Liver (tissue), 9 donors: Measurements from ENCODE around the gene NBAS. TPM values are rescaled to one million over a fixed set of nuclear protein-coding genes. Genes with fewer than 3 reads are reported as not detected.

Experiments
- DNase-seq: peaks from one replicate; pipeline ENCODE4 v3.0.0-alpha.2; 2017; ENCODE audit warnings: low spot score
- H3K27ac ChIP-seq, 2 donors: one replicate each; pipeline ENCODE4 v1.7.0; 2013; ENCODE audit warnings: inconsistent platforms in 2 of 2, low read length in 2 of 2, control low read depth in 1 of 2, low read depth in 1 of 2, mild to moderate bottlenecking in 1 of 2
- H3K27me3 ChIP-seq, 4 donors: one replicate each; pipeline versions ENCODE4 v1.6.1 to v1.7.0; 2013; ENCODE audit warnings: low read length in 3 of 4, inconsistent platforms in 1 of 4, mild to moderate bottlenecking in 1 of 4, moderate library complexity in 1 of 4; ENCODE audit not compliant: control insufficient read depth in 4 of 4, insufficient read depth in 4 of 4
- H3K36me3 ChIP-seq, 4 donors: one replicate each; pipeline versions ENCODE4 v1.6.1 to v1.7.0; 2013; ENCODE audit warnings: low read length in 3 of 4, mild to moderate bottlenecking in 3 of 4, low read depth in 1 of 4, moderate library complexity in 1 of 4; ENCODE audit not compliant: control insufficient read depth in 4 of 4, insufficient read depth in 3 of 4
- H3K4me1 ChIP-seq, 4 donors: one replicate each; pipeline versions ENCODE4 v1.6.1 to v1.7.0; 2013; ENCODE audit warnings: low read length in 3 of 4, mild to moderate bottlenecking in 3 of 4, moderate library complexity in 1 of 4; ENCODE audit not compliant: control insufficient read depth in 4 of 4, insufficient read depth in 4 of 4
- H3K4me3 ChIP-seq, 3 donors: one replicate each; pipeline versions ENCODE4 v1.6.1 to v1.7.0; 2013; ENCODE audit warnings: low read length in 3 of 3, control low read depth in 1 of 3, low read depth in 1 of 3, mild to moderate bottlenecking in 1 of 3
- H3K9ac ChIP-seq, 2 donors: one replicate each; pipeline ENCODE4 v1.7.0; 2013; ENCODE audit warnings: low read length in 2 of 2, mild to moderate bottlenecking in 2 of 2, moderate library complexity in 2 of 2, control low read depth in 1 of 2, low read depth in 1 of 2
- H3K9me3 ChIP-seq, 4 donors: one replicate each; pipeline versions ENCODE4 v1.6.1 to v1.7.0; 2013; ENCODE audit warnings: low read length in 3 of 4; ENCODE audit not compliant: control insufficient read depth in 4 of 4
- ATF3 ChIP-seq: IDR thresholded peaks from 2 replicates; pipeline ENCODE4 v1.6.1; 2016; ENCODE audit warnings: antibody characterized with exemption
- CTCF ChIP-seq: fragments of 150-350 bp; IDR thresholded peaks from 2 replicates; pipeline ENCODE4 v1.5.1; 2017; ENCODE audit warnings: improper control_type of control experiment, low read depth, low read length; ENCODE audit not compliant: missing input control
- EGR1 ChIP-seq, 2 donors: IDR thresholded peaks; 2 replicates each; pipeline ENCODE4 v1.6.1; 2016 to 2018; ENCODE audit warnings: antibody characterized with exemption in 2 of 2, low read depth in 2 of 2
- FOXA1 ChIP-seq: IDR thresholded peaks from 2 replicates; pipeline ENCODE4 v1.6.1; 2016; ENCODE audit warnings: antibody characterized with exemption
- FOXA2 ChIP-seq: IDR thresholded peaks from 2 replicates; pipeline ENCODE4 v1.6.1; 2016; ENCODE audit warnings: antibody characterized with exemption
- GABPA ChIP-seq, 2 donors: IDR thresholded peaks in 1 of 2; conservative IDR thresholded peaks in 1 of 2; 2 replicates each; pipeline ENCODE4 v1.6.1; 2016; ENCODE audit warnings: antibody characterized with exemption in 2 of 2, mild to moderate bottlenecking in 1 of 2, moderate library complexity in 1 of 2
- HNF4A ChIP-seq, 2 donors: conservative IDR thresholded peaks; 2 replicates each; pipeline ENCODE4 v1.6.1; 2016; ENCODE audit warnings: antibody characterized with exemption in 2 of 2, mild to moderate bottlenecking in 2 of 2
- HNF4G ChIP-seq: IDR thresholded peaks from 2 replicates; pipeline ENCODE4 v1.6.1; 2016; ENCODE audit warnings: antibody characterized with exemption
- JUND ChIP-seq, 2 donors: IDR thresholded peaks; 2 replicates each; pipeline ENCODE4 v1.6.1; 2016; ENCODE audit warnings: antibody characterized with exemption in 2 of 2
- NR2F2 ChIP-seq: IDR thresholded peaks from 2 replicates; pipeline ENCODE4 v1.6.1; 2016; ENCODE audit warnings: antibody characterized with exemption
- RAD21 ChIP-seq, 2 donors: IDR thresholded peaks; 2 replicates each; pipeline ENCODE4 v1.6.1; 2016; ENCODE audit warnings: antibody characterized with exemption in 2 of 2, mild to moderate bottlenecking in 2 of 2
- REST ChIP-seq: IDR thresholded peaks from 2 replicates; pipeline ENCODE4 v1.6.1; 2016; ENCODE audit warnings: antibody characterized with exemption, mild to moderate bottlenecking
- RXRA ChIP-seq, 2 donors: IDR thresholded peaks; 2 replicates each; pipeline ENCODE4 v1.6.1; 2017 to 2018; ENCODE audit warnings: antibody characterized with exemption in 2 of 2, mild to moderate bottlenecking in 1 of 2
- SP1 ChIP-seq: IDR thresholded peaks from 2 replicates; pipeline ENCODE4 v1.6.1; 2018; ENCODE audit warnings: antibody characterized with exemption, mild to moderate bottlenecking
- TAF1 ChIP-seq: conservative IDR thresholded peaks from 2 replicates; pipeline ENCODE4 v1.6.1; 2016; ENCODE audit warnings: antibody characterized with exemption, mild to moderate bottlenecking
- YY1 ChIP-seq: IDR thresholded peaks from 2 replicates; pipeline ENCODE4 v1.6.1; 2016; ENCODE audit warnings: antibody characterized with exemption, mild to moderate bottlenecking
- ZBTB33 ChIP-seq: IDR thresholded peaks from 2 replicates; pipeline ENCODE4 v1.6.1; 2016; ENCODE audit warnings: antibody characterized with exemption
- polyA plus RNA-seq, 2 donors: library from polyadenylated mRNA; stranded (reverse) in 1 of 2; unstranded in 1 of 2; fragments of 200-250 nt in 1 of 2; fragments of >200 nt in 1 of 2; fragmentation: Nextera tagmentation in 1 of 2; extraction: Ambion mirVana in 1 of 2; gene quantifications; one replicate each; pipeline versions ENCODE4 v1.2.1 to v1.2.3, GENCODE V29; 2013 to 2015
- total RNA-seq, 2 donors: library from RNA; depleted of rRNA; stranded (reverse); fragments of >200 nt; gene quantifications; one replicate each; pipeline ENCODE4 v1.2.3, GENCODE V29; 2014
- donor health status: healthy.
- donor health status: healthy.
- donor health status: healthy.
- donor health status: healthy.
- donor health status: healthy.

Gene NBAS
- total and polyA plus RNA-seq, 4 donors, result 10.5 to 40.0 (median 18.9) TPM

- TF ChIP-seq JUND (IDR thresholded peaks at IDR 0.05) (no peak), NR2F2 (no peak), SP1 (no peak), ZBTB33 (no peak), RAD21 (IDR thresholded peaks at IDR 0.05) (no peak)
Measured at GRCh38 chr2:15134957-15135356, 426.2 kb downstream of the NBAS start (continued).

GRCh38 chr2:15133461-15133860 lies 427.7 kb downstream of the NBAS start:
- Histone ChIP-seq H3K9me3 (no peaks in the 10 kb centered on the region), H3K9ac (no peak overlapping the region), H3K27ac (no peak overlapping the region), H3K36me3 (no peaks in the 10 kb centered on the region), H3K4me3 (no peak overlapping the region), H3K27me3 (no peaks in the 10 kb centered on the region), H3K4me1 (no peaks in the 10 kb centered on the region)
- no peak for DNase-seq
- TF ChIP-seq ATF3 (no peak), NR2F2 (no peak), GABPA (IDR thresholded peaks at IDR 0.05 in 1 of 2, conservative IDR thresholded peaks at IDR 0.05 in 1 of 2) (no peak), TAF1 (no peak), JUND (IDR thresholded peaks at IDR 0.05) (no peak), FOXA1 (no peak), EGR1 (IDR thresholded peaks at IDR 0.05; ENCODE audit: low read depth in 2 of 2) (no peak), RAD21 (IDR thresholded peaks at IDR 0.05) (no peak), REST (no peak), HNF4G (no peak), ZBTB33 (no peak), CTCF (no peak), YY1 (no peak), RXRA (IDR thresholded peaks at IDR 0.05) (no peak), FOXA2 (no peak), HNF4A (conservative IDR thresholded peaks at IDR 0.05) (no peak)
